GM21515 (cell line): ENCODE measurements around the gene CD164L2.

Experiments used
- ATAC-seq: cut with Tn5 transposase; IDR thresholded peaks from one replicate; pipeline ENCODE4 v1.9.1; 2021; ENCODE audit not compliant: unreplicated experiment

CD164L2 gene

DNA sequence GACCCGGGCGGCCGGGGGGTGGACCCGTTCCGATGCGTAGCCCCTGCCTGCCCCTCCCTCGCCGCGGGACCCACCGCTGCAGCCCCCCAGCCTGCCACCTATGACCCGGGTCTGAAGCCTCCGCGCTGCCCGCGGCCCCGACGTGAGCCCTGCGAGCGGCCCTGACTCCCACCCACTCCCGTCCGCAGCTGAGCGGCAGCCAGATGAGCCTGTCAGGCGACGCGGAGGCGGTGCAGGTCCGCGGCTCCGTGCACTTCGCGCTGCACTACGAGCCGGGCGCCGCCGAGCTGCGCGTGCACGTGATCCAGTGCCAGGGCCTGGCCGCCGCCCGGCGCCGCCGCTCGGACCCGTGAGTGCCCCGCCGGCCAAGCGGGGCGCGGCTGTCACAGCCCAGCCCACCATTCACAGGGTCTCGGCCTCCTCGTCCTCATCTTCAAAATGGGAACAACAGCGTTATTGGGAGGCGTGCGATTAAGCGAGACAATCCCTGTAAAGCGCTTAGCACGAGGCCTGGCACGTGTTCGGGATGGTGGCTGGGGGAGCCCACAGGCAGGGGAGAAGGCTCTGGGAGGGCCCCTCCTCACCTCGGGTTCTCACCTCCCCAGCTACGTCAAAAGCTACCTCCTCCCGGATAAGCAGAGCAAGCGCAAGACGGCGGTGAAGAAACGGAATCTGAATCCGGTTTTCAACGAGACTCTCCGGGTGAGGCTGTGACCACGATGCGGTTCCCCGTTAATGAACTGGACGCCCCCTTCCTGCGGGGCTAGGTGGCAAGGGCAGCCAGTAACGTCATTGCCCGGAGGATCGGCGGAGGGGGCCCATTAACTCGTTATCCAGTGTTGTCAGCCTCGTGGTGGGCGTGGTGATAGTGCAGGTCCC is 33.1 kb downstream of the CD164L2 start:
- ATAC-seq: no peak

DNA sequence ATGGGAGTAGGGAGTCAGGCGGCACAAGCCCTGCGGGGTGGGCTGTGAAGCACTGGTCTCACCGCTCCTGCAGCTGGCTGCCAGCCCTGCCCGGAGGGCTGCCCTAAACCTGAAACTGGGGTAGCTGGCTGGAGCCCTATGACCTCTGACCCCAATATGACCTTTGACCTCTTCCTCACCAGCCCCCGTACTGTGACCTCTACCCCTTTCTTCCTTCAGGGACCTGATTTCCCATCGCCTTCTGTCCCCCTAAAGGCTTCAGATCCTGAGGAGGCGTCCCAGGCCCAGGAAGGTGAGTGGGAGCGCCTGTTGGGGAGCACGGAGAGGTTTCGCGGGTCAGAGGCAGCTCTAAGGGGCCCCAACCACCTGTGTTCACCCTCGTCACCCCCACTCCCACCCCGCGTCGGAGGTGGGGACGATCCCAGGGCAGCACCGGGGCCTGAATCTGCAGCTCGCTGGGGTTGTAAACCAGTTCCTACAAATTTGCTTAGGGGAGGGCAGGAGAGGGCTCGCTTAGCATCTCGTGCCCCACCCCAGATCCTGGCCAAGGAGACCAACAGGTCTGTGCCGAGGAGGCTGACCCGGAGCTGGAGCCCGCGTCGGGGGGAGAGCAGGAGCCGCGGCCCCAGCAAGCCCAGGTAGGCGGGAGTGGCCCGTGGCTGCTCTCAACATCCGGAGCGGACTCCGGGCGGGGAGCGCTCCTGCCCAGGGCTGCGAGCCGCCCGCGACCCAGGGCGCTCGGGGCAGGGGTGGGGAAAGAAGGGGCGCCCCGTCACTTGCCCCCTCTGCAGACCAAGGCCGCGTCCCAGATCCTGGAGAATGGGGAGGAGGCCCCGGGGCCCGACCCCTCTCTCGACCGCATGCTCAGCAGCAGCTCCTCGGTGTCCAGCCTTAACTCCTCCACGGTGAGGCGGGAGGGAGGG is 34.0 kb downstream of the CD164L2 start:
- no peak for ATAC-seq

DNA sequence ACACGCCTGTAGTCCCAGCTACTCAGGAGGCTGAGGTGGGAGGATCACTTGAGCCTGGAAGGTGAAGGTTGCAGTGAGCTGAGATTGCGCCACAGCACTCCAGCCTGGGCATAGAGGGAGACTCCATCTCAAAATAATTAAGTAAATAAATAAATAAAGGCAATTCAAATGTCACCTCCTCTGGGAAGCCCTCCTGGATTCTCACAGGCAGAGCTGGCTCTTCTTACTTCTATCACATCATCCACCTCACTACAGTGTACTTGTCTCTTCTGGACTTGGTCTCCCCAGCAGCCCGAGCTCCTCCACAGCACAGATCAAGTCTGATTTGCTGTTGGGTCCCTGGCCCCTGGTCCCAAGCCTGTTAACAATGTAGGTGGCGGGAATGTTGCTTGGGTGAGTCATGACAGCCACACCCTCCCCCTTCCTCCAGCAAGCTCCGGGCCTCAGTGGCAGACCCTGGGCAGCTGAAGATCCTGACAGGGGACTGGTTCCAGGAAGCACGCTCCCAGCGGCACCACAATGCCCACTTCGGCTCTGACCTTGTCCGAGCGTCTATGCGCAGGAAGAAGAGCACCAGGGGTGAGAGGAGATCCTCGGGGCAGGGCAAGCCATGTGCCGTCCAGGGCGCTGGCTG is 36.0 kb downstream of the CD164L2 start:
- no peak for ATAC-seq

DNA sequence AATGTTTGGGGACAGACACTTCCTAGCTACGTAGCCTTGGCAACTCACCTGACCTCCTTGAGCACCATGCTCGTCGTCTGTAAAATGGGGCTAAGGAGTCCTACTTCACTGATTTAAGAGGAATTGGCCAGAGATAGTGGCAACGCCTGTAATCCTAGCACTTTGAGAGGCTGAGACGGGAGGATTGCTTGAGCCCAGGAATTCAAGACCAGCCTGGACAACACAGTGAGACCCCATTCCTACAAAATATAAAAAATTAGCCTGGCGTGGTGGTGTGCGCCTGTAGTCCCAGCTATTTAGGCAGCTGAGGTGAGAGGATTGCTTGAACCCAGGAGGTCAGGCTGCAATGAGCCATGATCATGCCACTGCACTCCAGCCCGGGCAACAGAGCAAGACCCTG is 36.8 kb downstream of the CD164L2 start:
- no peak for ATAC-seq

DNA sequence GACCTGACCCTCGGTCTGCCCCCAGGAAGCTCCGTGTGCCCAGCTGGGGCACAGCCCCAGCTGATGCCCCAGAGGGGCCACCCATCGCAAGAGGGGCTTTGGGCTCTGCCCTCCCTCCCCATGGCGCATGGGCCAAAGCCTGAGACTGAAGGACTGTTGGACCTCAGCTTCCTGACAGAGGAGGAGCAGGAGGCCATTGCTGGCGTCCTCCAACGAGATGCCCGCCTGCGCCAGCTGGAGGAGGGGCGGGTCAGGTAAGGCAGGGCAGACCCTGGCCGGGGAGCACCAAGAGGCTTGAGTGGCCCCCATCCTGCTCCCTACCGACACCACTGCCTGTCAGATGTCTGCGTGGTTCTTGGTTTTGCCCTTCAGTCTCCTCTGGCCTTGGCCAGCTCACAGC is 37.9 kb downstream of the CD164L2 start:
- ATAC-seq: no peak

DNA sequence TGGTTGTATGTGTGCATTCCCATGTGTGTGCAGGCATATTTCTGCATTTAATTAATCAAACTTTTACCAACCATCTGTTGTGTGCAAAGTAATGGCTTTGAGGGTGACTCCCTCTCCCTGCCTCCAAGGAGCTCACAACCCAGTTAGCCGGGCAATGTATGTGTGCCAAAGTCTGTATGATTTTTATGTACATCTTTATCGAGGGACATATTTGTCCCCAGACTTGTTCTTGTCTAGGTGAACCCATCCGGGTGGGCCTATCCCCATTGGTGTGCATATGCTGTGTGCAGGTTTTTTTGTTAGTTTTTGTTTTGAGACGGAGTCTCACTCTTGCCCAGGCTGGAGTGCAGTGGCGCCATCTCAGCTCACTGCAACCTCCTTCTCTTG is 39.5 kb downstream of the CD164L2 start:
- no peak for ATAC-seq

DNA sequence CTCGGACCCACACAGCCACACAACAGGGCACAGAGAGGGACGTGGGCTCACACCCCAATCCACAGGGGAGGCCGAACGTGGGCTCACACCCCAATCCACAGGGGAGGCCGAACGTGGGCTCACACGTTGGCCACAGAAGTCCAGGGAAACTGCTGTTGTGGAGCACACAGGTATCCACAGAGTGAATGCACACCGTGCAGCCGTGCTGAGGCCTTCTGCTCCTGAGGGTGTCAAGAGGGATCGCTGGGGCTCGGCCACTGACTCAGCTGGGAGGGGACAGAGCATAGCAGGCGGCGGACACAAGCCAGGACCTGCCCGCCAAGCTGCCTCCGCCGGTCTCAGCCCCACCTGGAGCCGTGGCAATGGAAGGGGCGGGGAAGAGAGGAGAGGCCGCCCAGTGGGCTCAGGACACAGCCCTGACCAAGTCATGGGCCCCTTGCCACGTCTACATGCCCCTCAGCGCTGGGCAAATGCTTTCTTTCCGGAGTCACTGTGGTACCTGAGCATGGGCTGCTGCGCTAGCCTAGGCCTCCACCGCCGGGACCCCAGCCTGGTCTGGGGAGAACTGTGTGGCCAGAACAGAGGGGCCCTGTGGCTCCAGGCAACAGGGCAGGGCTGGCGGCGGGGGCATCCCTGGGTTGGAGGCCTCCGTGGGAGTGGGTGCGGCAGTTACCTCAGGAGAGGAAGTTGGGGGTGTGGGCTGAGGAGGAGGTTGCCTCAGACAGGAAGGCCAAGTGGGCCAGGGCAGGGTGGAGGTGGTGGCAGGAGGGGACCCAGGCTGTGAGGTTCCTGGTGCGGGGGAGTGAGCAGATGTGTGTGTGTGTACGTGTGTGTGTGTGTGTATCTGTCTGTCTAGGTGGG is 40.1 kb downstream of the CD164L2 start:
- ATAC-seq: peak; percentile 38

DNA sequence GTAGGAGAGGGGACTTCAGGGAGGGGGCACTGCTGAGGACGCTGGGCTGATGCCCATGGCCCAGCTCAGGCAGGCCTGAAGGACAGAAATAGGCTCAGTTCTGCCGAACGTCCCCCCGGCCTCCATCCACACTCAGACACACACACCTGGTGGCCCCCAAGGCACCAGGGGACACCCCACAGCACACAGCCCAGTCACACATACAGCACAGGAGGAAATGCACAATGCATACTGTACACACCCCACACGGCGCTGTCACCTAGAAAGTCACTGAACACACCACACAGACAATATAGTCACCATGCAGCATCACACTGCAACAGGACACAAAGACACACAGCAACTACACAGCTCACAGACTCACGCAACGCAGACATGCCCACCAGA is 40.7 kb downstream of the CD164L2 start:
- no peak for ATAC-seq

DNA sequence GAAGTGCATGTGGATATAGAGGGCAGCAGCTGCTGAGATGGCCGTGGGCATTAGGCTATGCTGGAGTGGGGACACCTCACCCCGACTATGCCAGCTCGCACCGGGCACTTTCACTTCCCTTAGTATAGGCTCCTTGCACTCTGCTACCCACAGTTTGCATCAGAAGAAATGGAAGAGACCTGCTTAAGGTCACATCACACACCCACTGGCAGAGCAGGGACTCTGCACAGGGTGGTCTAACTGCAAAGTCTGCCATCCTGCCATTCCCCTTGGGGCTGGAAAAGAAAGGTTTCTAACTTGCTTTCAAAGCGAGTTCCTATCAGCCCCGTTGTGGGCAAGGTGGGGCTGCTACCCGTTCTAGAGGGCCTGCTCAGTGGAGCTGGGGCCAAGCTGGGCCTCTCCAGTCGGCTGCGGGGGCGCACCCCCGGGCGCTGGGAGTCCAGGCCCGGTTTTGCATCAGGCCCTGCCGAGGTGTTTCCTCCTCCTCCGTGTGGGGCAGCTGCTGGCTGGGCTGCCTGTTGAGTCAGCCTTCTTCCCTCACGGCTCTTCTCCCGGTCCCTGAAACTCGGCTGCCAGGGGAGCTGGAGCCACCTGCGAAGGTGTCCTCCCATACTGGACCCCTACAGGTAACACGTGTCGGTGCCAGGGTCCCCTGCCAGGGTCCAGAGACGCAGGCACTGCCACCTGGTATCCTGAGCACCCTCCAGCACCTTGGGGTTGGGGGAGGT is 41.4 kb downstream of the CD164L2 start, which contains the start of gene SYTL1:
Gene SYTL1 (plus strand): TSS at position 498 of the 728 bp plus-strand sequence. CDS start 3,313 bp downstream, outside the sequence.
- no peak for ATAC-seq

DNA sequence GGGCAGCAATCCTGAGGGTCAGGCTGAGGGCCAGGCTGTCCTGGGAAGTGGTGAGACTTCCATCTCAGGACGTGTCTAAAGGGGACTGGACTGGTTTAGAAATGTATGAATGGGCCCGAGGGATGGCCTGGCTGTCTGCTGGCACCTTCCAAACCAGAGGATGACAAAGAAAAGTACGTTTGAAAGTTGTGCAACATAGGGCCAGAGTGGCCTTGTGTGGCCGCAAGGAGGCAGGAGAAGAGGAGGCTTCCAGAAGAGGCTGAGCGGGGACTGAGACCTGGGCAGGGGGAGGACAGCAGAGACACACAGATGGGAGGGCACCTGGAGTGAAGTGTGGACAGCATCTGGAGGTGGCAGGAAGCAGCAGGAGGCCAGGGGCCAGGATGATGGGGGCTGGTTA is 43.9 kb downstream of the CD164L2 start:
- ATAC-seq: no peak

DNA sequence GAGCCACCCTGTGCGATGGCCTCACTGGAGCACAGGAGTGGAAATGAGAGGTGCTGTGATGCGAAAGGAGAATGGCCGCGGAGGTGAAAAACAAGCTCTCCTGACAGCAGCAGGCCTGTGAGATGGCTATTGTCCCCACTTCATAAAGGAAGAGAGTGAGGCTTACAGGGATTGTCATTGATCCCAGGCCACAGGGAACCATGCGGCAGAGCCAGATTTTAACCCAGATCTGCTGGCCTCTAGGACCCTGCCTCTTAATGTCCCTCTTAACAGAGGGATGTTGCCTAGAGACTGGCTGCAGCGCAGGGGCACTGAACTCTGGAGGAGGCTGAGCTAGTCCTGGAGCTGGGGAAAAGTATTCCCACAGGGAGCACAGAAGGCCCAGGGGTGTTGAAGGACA is 44.4 kb downstream of the CD164L2 start:
- no peak for ATAC-seq

DNA sequence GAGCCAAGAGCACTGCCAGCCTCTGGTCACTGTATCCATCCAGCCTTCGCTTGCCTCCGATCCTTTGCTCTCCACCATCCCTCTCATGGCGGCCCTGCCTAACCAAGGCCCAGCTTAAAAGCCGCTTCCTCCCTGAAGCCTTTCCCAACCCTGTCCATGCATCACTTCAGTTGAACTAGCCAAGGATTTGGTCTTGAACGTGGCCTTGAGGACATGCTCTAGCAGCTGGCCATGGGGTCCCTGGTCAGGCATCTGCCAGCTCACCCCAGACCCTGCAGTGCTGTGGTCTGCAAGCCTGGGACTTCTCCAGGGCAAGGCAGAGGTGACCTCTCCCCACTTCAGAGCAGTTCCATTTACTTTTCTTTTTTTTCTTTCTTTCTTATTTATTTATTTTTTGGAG is 46.4 kb downstream of the CD164L2 start:
- no peak for ATAC-seq

DNA sequence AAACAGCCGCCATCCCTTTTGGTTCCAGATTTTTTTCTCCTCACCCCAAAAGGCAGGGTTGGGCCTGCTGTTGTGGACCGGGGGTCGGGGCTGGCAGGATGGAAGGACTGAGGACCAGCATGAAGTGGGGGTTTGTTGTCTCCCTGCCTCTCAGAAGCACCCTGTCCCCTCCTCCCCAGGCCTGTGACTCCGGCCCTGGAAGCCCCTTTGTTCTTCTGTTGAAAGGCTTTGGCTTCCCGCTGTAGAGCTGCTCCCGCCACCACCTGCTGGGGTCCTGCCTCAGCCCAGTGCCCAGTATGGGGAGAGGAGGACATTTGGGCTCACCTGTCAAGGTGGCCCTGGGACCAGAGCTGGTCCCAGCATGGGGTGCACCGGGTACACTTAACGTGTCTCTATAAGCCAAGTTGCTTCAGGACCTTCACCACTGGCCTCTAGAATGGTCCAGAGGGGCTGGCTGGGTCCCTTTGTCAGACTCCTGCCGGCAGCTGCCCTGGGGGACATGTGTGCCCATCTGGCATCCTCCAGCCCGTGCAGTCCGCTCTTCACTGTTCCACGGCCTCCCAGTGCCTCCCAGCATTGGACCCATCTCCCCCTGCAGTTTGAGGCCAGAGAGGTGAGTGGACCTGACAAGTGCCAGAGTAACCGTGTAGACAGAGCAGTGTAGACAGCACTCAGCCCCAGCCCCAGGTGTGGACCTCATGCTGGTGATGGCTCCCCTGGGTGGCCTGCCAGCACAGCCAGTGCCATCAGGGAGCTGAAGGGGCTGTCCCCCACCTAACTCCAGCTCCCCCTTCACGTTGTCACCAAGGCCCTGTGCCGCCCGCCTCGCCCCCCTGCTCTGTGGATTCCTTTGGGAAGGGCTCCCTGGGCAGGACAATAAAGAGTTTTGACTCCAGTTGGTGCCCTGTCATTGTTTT is 47.4 kb downstream of the CD164L2 start:
- ATAC-seq: no peak

DNA sequence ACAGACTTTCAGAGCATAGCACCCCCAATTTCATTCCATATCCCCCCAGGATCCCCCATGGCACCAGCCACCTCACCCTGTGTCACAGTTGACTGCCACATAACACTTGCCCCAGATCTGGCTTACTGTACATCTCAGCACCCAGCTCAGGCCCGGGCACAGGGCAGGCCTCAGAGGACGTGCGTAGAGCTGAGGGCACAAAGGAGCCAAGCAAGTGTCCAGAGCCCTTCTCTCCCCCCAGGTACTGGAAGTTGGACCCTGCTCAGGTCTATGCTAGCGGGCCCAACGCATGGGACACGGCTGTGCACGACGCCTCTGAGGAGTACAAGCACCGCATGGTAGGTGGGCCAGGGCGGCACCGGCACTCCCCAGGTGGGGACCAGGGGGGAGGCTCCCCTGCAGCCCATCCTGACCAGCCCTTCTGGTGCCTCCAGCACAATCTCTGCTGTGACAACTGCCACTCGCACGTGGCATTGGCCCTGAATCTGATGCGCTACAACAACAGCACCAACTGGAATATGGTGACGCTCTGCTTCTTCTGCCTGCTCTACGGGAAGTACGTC is 49.3 kb downstream of the CD164L2 start:
- ATAC-seq: no peak

DNA sequence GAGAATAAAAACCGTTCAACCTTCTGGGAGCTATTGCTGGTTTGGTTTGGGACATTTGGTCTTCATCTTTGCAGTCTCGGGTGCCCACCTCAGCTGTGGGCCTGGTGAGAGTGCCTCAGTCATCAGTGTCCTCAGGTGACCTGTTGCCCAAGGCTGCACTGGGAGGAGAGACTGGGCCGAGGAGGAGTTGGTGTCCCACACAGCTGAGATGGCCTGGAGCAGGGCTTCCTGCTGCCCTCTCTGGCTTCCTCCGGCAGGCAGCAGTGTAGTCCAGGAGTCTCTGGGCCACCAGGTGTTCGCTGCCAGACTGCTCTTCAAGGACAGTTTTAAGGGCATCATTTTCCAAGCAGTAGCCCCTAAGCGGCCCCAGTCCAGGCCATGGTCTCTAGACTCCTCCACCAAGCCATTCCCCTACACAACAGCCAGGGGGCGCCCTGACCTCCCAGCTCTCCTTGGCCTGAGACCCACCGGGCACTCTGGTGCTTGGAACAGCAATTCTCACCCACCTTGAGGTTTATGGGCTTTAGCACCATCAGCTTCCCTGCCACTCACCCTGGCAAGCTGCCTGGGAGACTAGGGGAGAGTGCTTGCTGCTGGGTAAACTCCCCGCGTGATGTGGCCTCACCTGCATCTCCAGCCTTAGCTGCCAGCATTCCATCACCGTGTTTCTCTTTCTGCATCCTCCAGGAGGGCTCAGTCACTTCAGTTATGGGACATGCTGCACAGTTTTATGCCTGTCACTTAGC is 50.4 kb downstream of the CD164L2 start:
- no peak for ATAC-seq

DNA sequence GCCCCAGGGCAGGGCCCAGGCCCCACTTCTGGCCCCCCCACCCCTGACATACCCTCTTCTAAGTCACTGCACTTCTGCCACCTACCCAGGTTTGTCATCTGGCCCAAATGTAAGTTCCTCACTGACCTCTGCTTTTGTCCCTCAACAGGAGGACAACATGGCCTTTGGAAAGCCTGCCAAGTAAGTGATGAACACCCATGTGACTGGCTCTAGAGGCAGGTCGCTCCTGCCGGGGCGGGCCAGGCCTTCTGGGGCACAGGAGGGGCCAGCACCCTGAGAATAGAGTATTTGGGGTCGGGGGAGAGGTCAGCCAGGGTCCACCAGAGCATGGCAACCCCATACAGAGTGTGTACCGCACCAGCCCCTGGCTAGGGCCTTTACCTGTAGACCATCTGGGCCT is 51.2 kb downstream of the CD164L2 start:
- ATAC-seq: no peak

DNA sequence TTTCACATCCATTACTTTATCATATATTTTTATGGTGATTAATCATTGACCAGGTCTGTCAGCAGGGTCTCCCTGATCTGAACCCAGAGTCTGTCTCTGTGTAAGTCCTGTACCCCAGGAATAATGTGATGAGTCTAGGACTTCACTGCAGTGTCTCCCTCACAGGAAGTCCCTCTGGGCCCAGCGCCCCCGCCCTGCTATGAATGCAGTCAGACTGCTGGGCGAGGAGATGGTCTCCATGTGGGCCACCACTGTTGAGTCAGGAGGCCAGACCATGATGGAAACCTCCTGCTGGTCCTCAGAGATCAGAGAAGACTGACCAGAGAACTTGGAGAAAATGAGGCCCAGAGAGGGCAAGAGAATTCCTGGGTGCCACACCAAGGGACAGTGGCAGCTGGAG is 51.7 kb downstream of the CD164L2 start:
- ATAC-seq: no peak

DNA sequence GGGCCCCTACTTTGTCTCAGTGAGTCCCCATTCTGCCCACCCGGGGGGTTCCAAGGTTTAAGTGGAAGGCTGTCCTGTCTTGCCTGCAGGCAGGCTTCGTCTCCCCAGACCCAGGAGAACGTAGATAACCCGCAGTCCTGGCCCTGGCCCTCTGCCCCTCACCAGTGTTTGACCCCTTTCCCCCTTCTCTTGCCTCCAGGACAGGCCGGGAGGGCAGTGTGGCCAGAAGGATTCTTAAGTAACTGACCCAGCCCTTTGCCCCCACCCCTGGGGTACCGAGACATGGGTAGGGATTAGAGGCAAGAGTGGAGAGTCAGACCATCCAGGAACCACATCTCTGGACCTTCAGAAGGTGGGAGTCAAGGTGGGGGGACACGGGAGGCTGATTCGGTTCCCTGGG is 52.3 kb downstream of the CD164L2 start:
- no peak for ATAC-seq
